Measurements from ENCODE around the gene CTTNBP2NL. TPM values are rescaled to one million over a fixed set of nuclear protein-coding genes. Genes with fewer than 3 reads are reported as not detected.

The CTTNBP2NL gene
- total RNA-seq, 3 donors from 2014 or later, result 61.4 to 90.2 (median 79.6) TPM

GRCh38 chr1:112506731-112507130 lies 110.7 kb downstream of the CTTNBP2NL start:
- Histone ChIP-seq H3K36me3 (ENCODE audit: low read depth) (no peaks in the 10 kb centered on the region), H3K4me3 (no peak overlapping the region), H3K4me1 (ENCODE audit: low read depth) (peaks cover 5% of the 10 kb centered on the region), H3K9me3 (no peaks in the 10 kb centered on the region)
- TF ChIP-seq CTCF (IDR thresholded peaks at IDR 0.05), result no peak
- intact Hi-C loops (cut with DNase I, micrococcal nuclease), result loop anchor here in 1 of 2 donors (10.0 kb wide), 1 partner anchor 108 kb away; the partner anchor contains the start of genes CAPZA1 and ST7L
- DNase-seq (no peak), ATAC-seq (no peak)

- H3K4me1 ChIP-seq (ENCODE audit: low read depth), result peaks cover 5% of the 10 kb centered on the region
- H3K9me3 ChIP-seq, result no peaks in the 10 kb centered on the region
- no peaks in the 10 kb centered on the region for H3K36me3 ChIP-seq (ENCODE audit: low read depth)
- intact Hi-C loops (cut with DNase I, micrococcal nuclease), result loop anchor here in 1 of 2 donors (10.0 kb wide), 1 partner anchor 107 kb away; the partner anchor contains the start of genes CAPZA1 and ST7L
- no peak for DNase-seq
- no peak for TF ChIP-seq CTCF (IDR thresholded peaks at IDR 0.05)
- H3K4me3 ChIP-seq, result no peak overlapping the region
- ATAC-seq, result no peak
Measured at GRCh38 chr1:112507336-112507735, 111.3 kb downstream of the CTTNBP2NL start.

GRCh38 chr1:112507921-112508277 lies 111.9 kb downstream of the CTTNBP2NL start:
- Histone ChIP-seq H3K4me3 (no peak overlapping the region), H3K4me1 (ENCODE audit: low read depth) (peaks cover 5% of the 10 kb centered on the region), H3K36me3 (ENCODE audit: low read depth) (no peaks in the 10 kb centered on the region), H3K9me3 (no peaks in the 10 kb centered on the region)
- TF ChIP-seq CTCF (IDR thresholded peaks at IDR 0.05), result no peak
- intact Hi-C loops (cut with DNase I, micrococcal nuclease), result loop anchor here in 1 of 2 donors (10.0 kb wide), 1 partner anchor 107 kb away; the partner anchor contains the start of genes CAPZA1 and ST7L
- ATAC-seq (peak; percentile 19), DNase-seq (peak in 2 of 3 donors; percentile 38 to 57)

GRCh38 chr1:112508278-112509004 lies 112.4 kb downstream of the CTTNBP2NL start, which contains the start of gene WNT2B:
Gene WNT2B (plus strand): TSS chr1:112508965. CDS start chr1:112509263, 298 bp downstream.
- H3K36me3 ChIP-seq (ENCODE audit: low read depth), result no peaks in the 10 kb centered on the region
- ATAC-seq (peak; percentile 75), DNase-seq (peak; percentile 49 to 69 (median 66))
- H3K9me3 ChIP-seq, result no peaks in the 10 kb centered on the region
- no peak for TF ChIP-seq CTCF (IDR thresholded peaks at IDR 0.05)
- intact Hi-C loops (cut with DNase I, micrococcal nuclease), result loop anchor here in 1 of 2 donors (10.0 kb wide), 1 partner anchor 106 kb away; the partner anchor contains the start of genes CAPZA1 and ST7L
- H3K4me3 ChIP-seq, result peak within 1 kb of the TSS; percentile 22
- peaks cover 5% of the 10 kb centered on the region for H3K4me1 ChIP-seq (ENCODE audit: low read depth)

GRCh38 chr1:112509005-112509659 lies 113.1 kb downstream of the CTTNBP2NL start:
- Histone ChIP-seq H3K36me3 (ENCODE audit: low read depth) (no peaks in the 10 kb centered on the region), H3K9me3 (no peaks in the 10 kb centered on the region), H3K4me3 (peak overlapping the region; percentile 22), H3K4me1 (ENCODE audit: low read depth) (peaks cover 5% of the 10 kb centered on the region)
- no peak for TF ChIP-seq CTCF (IDR thresholded peaks at IDR 0.05)
- ATAC-seq (peak; percentile 51), DNase-seq (peak in 2 of 3 donors; percentile 32 to 58)
- intact Hi-C loops (cut with DNase I, micrococcal nuclease), result loop anchor here in 1 of 2 donors (10.0 kb wide), 1 partner anchor 106 kb away; the partner anchor contains the start of genes CAPZA1 and ST7L
